CD4-positive, alpha-beta T cell treated with Interleukin-6 at 100 ng/mL for 8 hours (primary cell): ENCODE measurements around the gene FOXP4.

Experiments
- DNase-seq: peaks from one replicate; pipeline ENCODE4 v3.0.0-alpha.2; 2020; ENCODE audit warnings: mixed read lengths, low spot score

Gene FOXP4

GRCh38 chr6:41565701-41566100, 19.5 kb downstream of the FOXP4 start:
- DNase-seq: no peak

GRCh38 chr6:41566961-41567360, 20.8 kb downstream of the FOXP4 start:
- DNase-seq: no peak

GRCh38 chr6:41567684-41568083, 21.5 kb downstream of the FOXP4 start:
- DNase-seq: no peak

GRCh38 chr6:41568202-41568584, 22.0 kb downstream of the FOXP4 start:
- no peak for DNase-seq

GRCh38 chr6:41568585-41569384, 22.6 kb downstream of the FOXP4 start:
- DNase-seq: no peak

GRCh38 chr6:41570259-41570615, 24.1 kb downstream of the FOXP4 start:
- no peak for DNase-seq

GRCh38 chr6:41571021-41571780, 25.0 kb downstream of the FOXP4 start:
- no peak for DNase-seq

- DNase-seq: no peak
Observed at GRCh38 chr6:41572613-41573012, 26.4 kb downstream of the FOXP4 start.

- no peak for DNase-seq
Observed at GRCh38 chr6:41573276-41573675, 27.1 kb downstream of the FOXP4 start.

GRCh38 chr6:41573985-41574384, 27.8 kb downstream of the FOXP4 start:
- DNase-seq: no peak

GRCh38 chr6:41575598-41575997, 29.4 kb downstream of the FOXP4 start:
- no peak for DNase-seq

GRCh38 chr6:41576667-41577066, 30.5 kb downstream of the FOXP4 start:
- no peak for DNase-seq

- no peak for DNase-seq
Observed at GRCh38 chr6:41577356-41578216, 31.4 kb downstream of the FOXP4 start.

GRCh38 chr6:41578217-41579087, 32.3 kb downstream of the FOXP4 start:
- DNase-seq: no peak

- DNase-seq: no peak
Observed at GRCh38 chr6:41579088-41579610, 33.0 kb downstream of the FOXP4 start.

- no peak for DNase-seq
Observed at GRCh38 chr6:41580690-41581089, 34.5 kb downstream of the FOXP4 start.

- DNase-seq: no peak
Observed at GRCh38 chr6:41581381-41581991, 35.3 kb downstream of the FOXP4 start.

- no peak for DNase-seq
Observed at GRCh38 chr6:41582540-41582939, 36.4 kb downstream of the FOXP4 start.

GRCh38 chr6:41583565-41583964, 37.4 kb downstream of the FOXP4 start:
- no peak for DNase-seq

GRCh38 chr6:41584205-41584604, 38.0 kb downstream of the FOXP4 start:
- no peak for DNase-seq

GRCh38 chr6:41584668-41585205, 38.6 kb downstream of the FOXP4 start:
- DNase-seq: no peak
